HEK293 (cell line): Measurements from ENCODE around the gene HOXB4.

Experiments used
- FEZF1 ChIP-seq: fragments of 450-650 bp; formaldehyde crosslinking; IDR thresholded peaks from 2 replicates; pipeline ENCODE4 v1.5.1; 2016; ENCODE audit warnings: missing biosample characterization, missing genetic modification characterization
- GFI1B ChIP-seq: fragments of 450-650 bp; formaldehyde crosslinking; IDR thresholded peaks from 2 replicates; pipeline ENCODE4 v1.5.1; 2016; ENCODE audit warnings: missing biosample characterization, missing genetic modification characterization
- GLIS1 ChIP-seq: fragments of 450-650 bp; formaldehyde crosslinking; IDR thresholded peaks from 2 replicates; pipeline ENCODE4 v1.5.1; 2016; ENCODE audit warnings: missing biosample characterization, missing genetic modification characterization
- HOXC10 ChIP-seq: sonication (generic); formaldehyde crosslinking; IDR thresholded peaks from 2 replicates; pipeline ENCODE4 v1.8.1; 2023; ENCODE audit warnings: mild to moderate bottlenecking, missing genetic modification reagents
- MZF1 ChIP-seq: fragments of 450-650 bp; formaldehyde crosslinking; IDR thresholded peaks from 2 replicates; pipeline ENCODE4 v1.5.1; 2017; ENCODE audit warnings: missing biosample characterization, missing genetic modification characterization, borderline replicate concordance
- REPIN1 ChIP-seq: fragments of 450-650 bp; formaldehyde crosslinking; IDR thresholded peaks from 2 replicates; pipeline ENCODE4 v1.5.1; 2017; ENCODE audit warnings: missing biosample characterization, missing genetic modification characterization, low read depth
- SCRT2 ChIP-seq: fragments of 450-650 bp; formaldehyde crosslinking; IDR thresholded peaks from 2 replicates; pipeline ENCODE4 v1.5.1; 2016; ENCODE audit warnings: missing biosample characterization, missing genetic modification characterization
- SP2 ChIP-seq: fragments of 450-650 bp; formaldehyde crosslinking; IDR thresholded peaks from 2 replicates; pipeline ENCODE4 v1.5.1; 2016; ENCODE audit warnings: missing biosample characterization, missing genetic modification characterization
- ZBTB21 ChIP-seq: fragments of 450-650 bp; formaldehyde crosslinking; IDR thresholded peaks from 2 replicates; pipeline ENCODE4 v1.5.1; 2017; ENCODE audit warnings: missing biosample characterization, missing genetic modification characterization
- ZFP37 ChIP-seq: fragments of 450-650 bp; formaldehyde crosslinking; IDR thresholded peaks from 2 replicates; pipeline ENCODE4 v1.5.1; 2016; ENCODE audit warnings: missing biosample characterization, missing genetic modification characterization
- ZFP41 ChIP-seq: fragments of 450-650 bp; formaldehyde crosslinking; IDR thresholded peaks from 2 replicates; pipeline ENCODE4 v1.5.1; 2016; ENCODE audit warnings: missing biosample characterization, missing genetic modification characterization, borderline replicate concordance
- ZNF10 ChIP-seq: fragments of 450-650 bp; formaldehyde crosslinking; IDR thresholded peaks from 2 replicates; pipeline ENCODE4 v1.5.1; 2017; ENCODE audit warnings: missing biosample characterization, missing genetic modification characterization
- ZNF132 ChIP-seq: fragments of 450-650 bp; formaldehyde crosslinking; IDR thresholded peaks from 2 replicates; pipeline ENCODE4 v1.5.1; 2017; ENCODE audit warnings: missing biosample characterization, missing genetic modification characterization, borderline replicate concordance
- ZNF140 ChIP-seq: fragments of 450-650 bp; formaldehyde crosslinking; IDR thresholded peaks from 2 replicates; pipeline ENCODE4 v1.5.1; 2016; ENCODE audit warnings: missing biosample characterization, missing genetic modification characterization
- ZNF184 ChIP-seq: fragments of 450-650 bp; IDR thresholded peaks from 2 replicates; pipeline ENCODE4 v1.5.1; 2018; ENCODE audit warnings: missing biosample characterization, mild to moderate bottlenecking, missing genetic modification characterization
- ZNF221 ChIP-seq: fragments of 450-650 bp; formaldehyde crosslinking; IDR thresholded peaks from 2 replicates; pipeline ENCODE4 v1.5.1; 2017; ENCODE audit warnings: missing biosample characterization, missing genetic modification characterization, borderline replicate concordance
- ZNF223 ChIP-seq: fragments of 450-650 bp; formaldehyde crosslinking; IDR thresholded peaks from 2 replicates; pipeline ENCODE4 v1.5.1; 2016; ENCODE audit warnings: missing biosample characterization, missing genetic modification characterization
- ZNF274 ChIP-seq, 2 experiments: fragments of 200-500 bp in 1 of 2; fragments of 450-650 bp in 1 of 2; sonication (Bioruptor generic) in 1 of 2; formaldehyde crosslinking in 1 of 2; IDR thresholded peaks; 2 replicates each; pipeline versions ENCODE4 v1.5.1 to v1.6.1; 2014 to 2016; ENCODE audit warnings: borderline replicate concordance in 1 of 2, inconsistent platforms in 1 of 2, low read length in 1 of 2, missing biosample characterization in 1 of 2, missing genetic modification characterization in 1 of 2
- ZNF292 ChIP-seq: fragments of 450-650 bp; formaldehyde crosslinking; IDR thresholded peaks from 2 replicates; pipeline ENCODE4 v1.5.1; 2016; ENCODE audit warnings: low read depth, missing biosample characterization, missing genetic modification characterization, borderline replicate concordance
- ZNF341 ChIP-seq: fragments of 450-650 bp; formaldehyde crosslinking; IDR thresholded peaks from 2 replicates; pipeline ENCODE4; 2016; ENCODE audit warnings: low read depth, missing biosample characterization, missing genetic modification characterization
- ZNF350 ChIP-seq: fragments of 450-650 bp; formaldehyde crosslinking; IDR thresholded peaks from 2 replicates; pipeline ENCODE4 v1.5.0; 2017; ENCODE audit warnings: missing biosample characterization, mild to moderate bottlenecking, missing genetic modification characterization
- ZNF404 ChIP-seq: fragments of 450-650 bp; formaldehyde crosslinking; IDR thresholded peaks from 2 replicates; pipeline ENCODE4 v1.5.1; 2017; ENCODE audit warnings: missing biosample characterization, missing genetic modification characterization
- ZNF416 ChIP-seq: fragments of 450-650 bp; formaldehyde crosslinking; IDR thresholded peaks from 2 replicates; pipeline ENCODE4 v1.5.1; 2016; ENCODE audit warnings: missing biosample characterization, missing genetic modification characterization
- ZNF473 ChIP-seq: fragments of 450-650 bp; formaldehyde crosslinking; IDR thresholded peaks from 2 replicates; pipeline ENCODE4 v1.5.1; 2017; ENCODE audit warnings: missing biosample characterization, missing genetic modification characterization
- ZNF514 ChIP-seq: fragments of 450-650 bp; formaldehyde crosslinking; IDR thresholded peaks from 2 replicates; pipeline ENCODE4 v1.5.1; 2016; ENCODE audit warnings: missing biosample characterization, missing genetic modification characterization
- ZNF555 ChIP-seq: fragments of 450-650 bp; formaldehyde crosslinking; conservative IDR thresholded peaks from 2 replicates; pipeline ENCODE4 v1.5.1; 2017; ENCODE audit warnings: missing biosample characterization, mild to moderate bottlenecking, missing genetic modification characterization, inconsistent platforms
- ZNF600 ChIP-seq: fragments of 450-650 bp; formaldehyde crosslinking; IDR thresholded peaks from 2 replicates; pipeline ENCODE4 v1.5.1; 2016; ENCODE audit warnings: missing biosample characterization, missing genetic modification characterization
- ZNF610 ChIP-seq: fragments of 450-650 bp; formaldehyde crosslinking; IDR thresholded peaks from 2 replicates; pipeline ENCODE4 v1.5.1; 2016; ENCODE audit warnings: missing biosample characterization, missing genetic modification characterization, borderline replicate concordance
- ZNF776 ChIP-seq: fragments of 450-650 bp; formaldehyde crosslinking; IDR thresholded peaks from 2 replicates; pipeline ENCODE4 v1.5.0; 2017; ENCODE audit warnings: missing biosample characterization, missing genetic modification characterization, borderline replicate concordance
- TF ChIP-seq, protein P1 (sequence below): sonication (generic); formaldehyde crosslinking; IDR thresholded peaks from 2 replicates; pipeline ENCODE4 v1.8.1; 2022; ENCODE audit warnings: mild to moderate bottlenecking, moderate library complexity, missing genetic modification reagents
- TF ChIP-seq, protein P2 (sequence below): fragments of 450-650 bp; formaldehyde crosslinking; conservative IDR thresholded peaks from 2 replicates; pipeline ENCODE4 v1.5.1; 2016; ENCODE audit warnings: low read depth, missing biosample characterization, missing genetic modification characterization
- TF ChIP-seq, protein P3 (sequence below): fragments of 450-650 bp; formaldehyde crosslinking; optimal IDR thresholded peaks from 2 replicates; pipeline ENCODE3; 2016; ENCODE audit warnings: missing biosample characterization, mild to moderate bottlenecking, missing genetic modification characterization
- TF ChIP-seq, protein P4 (sequence below): fragments of 450-650 bp; formaldehyde crosslinking; IDR thresholded peaks from 2 replicates; pipeline ENCODE4; 2016; ENCODE audit warnings: missing biosample characterization, missing genetic modification characterization

The HOXB4 gene

DNA sequence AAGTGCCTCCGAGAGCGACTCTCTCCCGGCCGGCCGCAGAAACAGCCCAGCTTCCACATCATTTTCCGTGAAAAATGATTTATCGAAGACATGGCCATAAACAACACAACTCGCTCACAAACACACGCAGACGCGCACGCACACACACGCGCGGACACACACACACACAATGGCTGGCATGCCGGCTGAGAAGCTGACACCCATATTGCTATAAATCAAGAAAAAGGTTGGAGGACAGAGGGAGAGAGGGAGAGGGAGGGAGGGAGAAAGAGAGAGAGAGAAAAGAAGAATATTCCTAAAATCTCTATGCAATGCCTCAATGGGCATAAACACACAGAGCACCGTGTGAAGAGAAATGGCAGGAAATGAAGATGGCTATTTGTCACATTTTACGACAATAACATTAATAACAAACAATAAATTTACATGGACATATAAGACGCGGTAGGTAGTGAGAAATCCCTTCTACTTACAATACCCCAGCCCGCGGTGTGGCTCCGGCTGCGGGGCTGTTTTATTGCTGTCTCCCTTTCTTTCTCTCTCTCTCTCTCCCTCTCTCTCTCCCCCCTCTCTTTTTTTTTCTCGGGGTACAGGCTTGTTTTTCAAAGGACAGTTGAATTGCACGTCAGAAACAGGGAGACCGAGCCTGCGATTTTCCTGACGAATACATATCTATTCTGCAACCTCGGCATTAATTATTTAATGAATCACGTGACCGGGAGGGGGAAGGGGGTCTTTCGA lies 9.5 kb downstream of the HOXB4 start (continued):
- TF ChIP-seq ZNF132 (no peak), GFI1B (tag by site-specific recombination) (no peak; the same call in 1 of the 2 replicates), ZNF341 (tag by site-specific recombination) (peak; percentile 35), ZNF10 (tag by site-specific recombination) (no peak; the same call in 1 of the 2 replicates), GLIS1 (0 out of 2 replicates have a peak, but pooled peaks have one; percentile 14), HOXC10 (no peak), ZNF404 (tag by site-specific recombination) (no peak), ZNF350 (no peak), ZBTB21 (tag by site-specific recombination) (no peak), ZNF610 (tag by site-specific recombination) (0 out of 2 replicates have a peak, but pooled peaks have one; percentile 16), SCRT2 (tag by site-specific recombination) (no peak), ZNF514 (tag by site-specific recombination) (no peak), ZNF140 (no peak), REPIN1 (tag by site-specific recombination) (no peak), ZNF184 (no peak), ZNF555 (tag by site-specific recombination) (no peak), ZFP37 (tag by site-specific recombination) (no peak), ZNF274 (IDR thresholded peaks at IDR 0.05; ENCODE audit: low read length) (no peak), ZNF274 (tag by site-specific recombination; IDR thresholded peaks at IDR 0.05; ENCODE audit: borderline replicate concordance) (no peak), MZF1 (tag by site-specific recombination) (no peak), SP2 (tag by site-specific recombination) (no peak), ZNF221 (tag by site-specific recombination) (no peak), ZFP41 (tag by site-specific recombination) (no peak), ZNF416 (tag by site-specific recombination) (no peak), FEZF1 (tag by site-specific recombination) (peak; percentile 58), ZNF600 (tag by site-specific recombination) (peak; percentile 58), ZNF292 (no peak), ZNF473 (tag by site-specific recombination) (no peak), ZNF223 (tag by site-specific recombination) (no peak), ZNF776 (no peak)
- TF ChIP-seq, protein P1, sequence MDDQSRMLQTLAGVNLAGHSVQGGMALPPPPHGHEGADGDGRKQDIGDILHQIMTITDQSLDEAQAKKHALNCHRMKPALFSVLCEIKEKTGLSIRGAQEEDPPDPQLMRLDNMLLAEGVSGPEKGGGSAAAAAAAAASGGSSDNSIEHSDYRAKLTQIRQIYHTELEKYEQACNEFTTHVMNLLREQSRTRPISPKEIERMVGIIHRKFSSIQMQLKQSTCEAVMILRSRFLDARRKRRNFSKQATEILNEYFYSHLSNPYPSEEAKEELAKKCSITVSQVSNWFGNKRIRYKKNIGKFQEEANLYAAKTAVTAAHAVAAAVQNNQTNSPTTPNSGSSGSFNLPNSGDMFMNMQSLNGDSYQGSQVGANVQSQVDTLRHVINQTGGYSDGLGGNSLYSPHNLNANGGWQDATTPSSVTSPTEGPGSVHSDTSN, result no peak
- TF ChIP-seq, protein P2, sequence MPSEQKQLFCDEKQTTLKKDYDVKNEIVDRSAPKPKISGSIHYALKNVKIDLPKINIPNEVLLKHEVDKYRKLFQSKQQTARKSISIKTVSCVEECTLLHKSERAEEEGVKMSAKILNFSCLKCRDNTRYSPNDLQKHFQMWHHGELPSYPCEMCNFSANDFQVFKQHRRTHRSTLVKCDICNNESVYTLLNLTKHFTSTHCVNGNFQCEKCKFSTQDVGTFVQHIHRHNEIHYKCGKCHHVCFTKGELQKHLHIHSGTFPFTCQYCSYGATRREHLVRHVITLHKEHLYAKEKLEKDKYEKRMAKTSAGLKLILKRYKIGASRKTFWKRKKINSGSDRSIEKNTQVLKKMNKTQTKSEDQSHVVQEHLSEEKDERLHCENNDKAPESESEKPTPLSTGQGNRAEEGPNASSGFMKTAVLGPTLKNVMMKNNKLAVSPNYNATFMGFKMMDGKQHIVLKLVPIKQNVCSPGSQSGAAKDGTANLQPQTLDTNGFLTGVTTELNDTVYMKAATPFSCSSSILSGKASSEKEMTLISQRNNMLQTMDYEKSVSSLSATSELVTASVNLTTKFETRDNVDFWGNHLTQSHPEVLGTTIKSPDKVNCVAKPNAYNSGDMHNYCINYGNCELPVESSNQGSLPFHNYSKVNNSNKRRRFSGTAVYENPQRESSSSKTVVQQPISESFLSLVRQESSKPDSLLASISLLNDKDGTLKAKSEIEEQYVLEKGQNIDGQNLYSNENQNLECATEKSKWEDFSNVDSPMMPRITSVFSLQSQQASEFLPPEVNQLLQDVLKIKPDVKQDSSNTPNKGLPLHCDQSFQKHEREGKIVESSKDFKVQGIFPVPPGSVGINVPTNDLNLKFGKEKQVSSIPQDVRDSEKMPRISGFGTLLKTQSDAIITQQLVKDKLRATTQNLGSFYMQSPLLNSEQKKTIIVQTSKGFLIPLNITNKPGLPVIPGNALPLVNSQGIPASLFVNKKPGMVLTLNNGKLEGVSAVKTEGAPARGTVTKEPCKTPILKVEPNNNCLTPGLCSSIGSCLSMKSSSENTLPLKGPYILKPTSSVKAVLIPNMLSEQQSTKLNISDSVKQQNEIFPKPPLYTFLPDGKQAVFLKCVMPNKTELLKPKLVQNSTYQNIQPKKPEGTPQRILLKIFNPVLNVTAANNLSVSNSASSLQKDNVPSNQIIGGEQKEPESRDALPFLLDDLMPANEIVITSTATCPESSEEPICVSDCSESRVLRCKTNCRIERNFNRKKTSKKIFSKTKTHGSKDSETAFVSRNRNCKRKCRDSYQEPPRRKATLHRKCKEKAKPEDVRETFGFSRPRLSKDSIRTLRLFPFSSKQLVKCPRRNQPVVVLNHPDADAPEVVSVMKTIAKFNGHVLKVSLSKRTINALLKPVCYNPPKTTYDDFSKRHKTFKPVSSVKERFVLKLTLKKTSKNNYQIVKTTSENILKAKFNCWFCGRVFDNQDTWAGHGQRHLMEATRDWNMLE (tag by site-specific recombination), result no peak
- TF ChIP-seq, protein P3, sequence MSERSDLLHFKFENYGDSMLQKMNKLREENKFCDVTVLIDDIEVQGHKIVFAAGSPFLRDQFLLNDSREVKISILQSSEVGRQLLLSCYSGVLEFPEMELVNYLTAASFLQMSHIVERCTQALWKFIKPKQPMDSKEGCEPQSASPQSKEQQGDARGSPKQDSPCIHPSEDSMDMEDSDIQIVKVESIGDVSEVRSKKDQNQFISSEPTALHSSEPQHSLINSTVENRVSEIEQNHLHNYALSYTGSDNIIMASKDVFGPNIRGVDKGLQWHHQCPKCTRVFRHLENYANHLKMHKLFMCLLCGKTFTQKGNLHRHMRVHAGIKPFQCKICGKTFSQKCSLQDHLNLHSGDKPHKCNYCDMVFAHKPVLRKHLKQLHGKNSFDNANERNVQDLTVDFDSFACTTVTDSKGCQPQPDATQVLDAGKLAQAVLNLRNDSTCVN (tag by site-specific recombination), result peak; percentile 65
- TF ChIP-seq, protein P4, sequence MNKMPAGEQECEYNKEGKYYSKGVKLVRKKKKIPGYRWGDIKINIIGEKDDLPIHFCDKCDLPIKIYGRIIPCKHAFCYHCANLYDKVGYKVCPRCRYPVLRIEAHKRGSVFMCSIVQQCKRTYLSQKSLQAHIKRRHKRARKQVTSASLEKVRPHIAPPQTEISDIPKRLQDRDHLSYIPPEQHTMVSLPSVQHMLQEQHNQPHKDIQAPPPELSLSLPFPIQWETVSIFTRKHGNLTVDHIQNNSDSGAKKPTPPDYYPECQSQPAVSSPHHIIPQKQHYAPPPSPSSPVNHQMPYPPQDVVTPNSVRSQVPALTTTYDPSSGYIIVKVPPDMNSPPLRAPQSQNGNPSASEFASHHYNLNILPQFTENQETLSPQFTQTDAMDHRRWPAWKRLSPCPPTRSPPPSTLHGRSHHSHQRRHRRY (tag by site-specific recombination), result peak; percentile 83; the same call in 1 of the 2 replicates
